Measurements from ENCODE around the gene OBP2A. TPM values are rescaled to one million over a fixed set of nuclear protein-coding genes. Genes with fewer than 3 reads are reported as not detected.

OBP2A gene
- total RNA-seq, 1 donor from 2014 or later = not detected

GRCh38 chr9:135586601-135587109 lies 40.7 kb downstream of the OBP2A start:
- Histone ChIP-seq H3K4me1 (ENCODE audit: insufficient read depth, low read length) (no peaks in the 10 kb centered on the region), H3K27me3 (ENCODE audit: insufficient read depth, low read length) (no peaks in the 10 kb centered on the region), H3K4me2 (ENCODE audit: low read length) (no peak overlapping the region), H3K27ac (ENCODE audit: low read depth, low read length) (no peak overlapping the region), H3K4me3 (ENCODE audit: insufficient read depth, low read depth, low read length) (no peak overlapping the region), H3K36me3 (ENCODE audit: insufficient read depth, low read length) (no peaks in the 10 kb centered on the region), H4K20me1 (ENCODE audit: insufficient read depth, low read length) (no peaks in the 10 kb centered on the region), H3K79me2 (ENCODE audit: insufficient read depth, low read length) (no peaks in the 10 kb centered on the region), H3K9ac (ENCODE audit: low read length) (no peak overlapping the region), H2AFZ (ENCODE audit: low read depth, low read length) (no peak overlapping the region), H3K9me3 (ENCODE audit: insufficient read depth, low read depth, low read length) (peaks cover 3% of the 10 kb centered on the region)
- Mint-ChIP-seq H3K4me1 (ENCODE audit: low read depth, unreplicated experiment) (no peaks in the 10 kb centered on the region), H3K36me3 (ENCODE audit: low read depth, unreplicated experiment) (no peaks in the 10 kb centered on the region), H3K9me3 (ENCODE audit: unreplicated experiment) (peaks cover 8% of the 10 kb centered on the region), H3K27ac (ENCODE audit: unreplicated experiment) (no peak overlapping the region), H3K4me3 (ENCODE audit: unreplicated experiment) (no peak overlapping the region), H3K27me3 (ENCODE audit: low read depth, unreplicated experiment) (peaks cover 43% of the 10 kb centered on the region)
- TF ChIP-seq EZH2 (IDR thresholded peaks at IDR 0.05; ENCODE audit: insufficient read depth, low read length) = no peak
- no peak for TF ChIP-seq CTCF (IDR thresholded peaks at IDR 0.05; ENCODE audit: insufficient read depth, low read depth, low read length)
- FAIRE-seq (no peak), DNase-seq (ENCODE audit: low read depth) (no peak)

- no peaks in the 10 kb centered on the region for H3K79me2 ChIP-seq (ENCODE audit: insufficient read depth, low read length)
- no peak overlapping the region for H3K4me2 ChIP-seq (ENCODE audit: low read length)
- H3K4me3 ChIP-seq (ENCODE audit: insufficient read depth, low read depth, low read length) = no peak overlapping the region
- no peak for FAIRE-seq
- Mint-ChIP-seq H3K4me3 (ENCODE audit: unreplicated experiment) (no peak overlapping the region), H3K27ac (ENCODE audit: unreplicated experiment) (no peak overlapping the region), H3K36me3 (ENCODE audit: low read depth, unreplicated experiment) (no peaks in the 10 kb centered on the region), H3K27me3 (ENCODE audit: low read depth, unreplicated experiment) (peaks cover 33% of the 10 kb centered on the region), H3K4me1 (ENCODE audit: low read depth, unreplicated experiment) (no peaks in the 10 kb centered on the region), H3K9me3 (ENCODE audit: unreplicated experiment) (peaks cover 2% of the 10 kb centered on the region)
- DNase-seq (ENCODE audit: low read depth) = no peak
- no peak overlapping the region for H2AFZ ChIP-seq (ENCODE audit: low read depth, low read length)
- no peaks in the 10 kb centered on the region for H3K27me3 ChIP-seq (ENCODE audit: insufficient read depth, low read length)
- H4K20me1 ChIP-seq (ENCODE audit: insufficient read depth, low read length) = no peaks in the 10 kb centered on the region
- no peak for TF ChIP-seq CTCF (IDR thresholded peaks at IDR 0.05; ENCODE audit: insufficient read depth, low read depth, low read length)
- TF ChIP-seq EZH2 (IDR thresholded peaks at IDR 0.05; ENCODE audit: insufficient read depth, low read length) = no peak
- no peaks in the 10 kb centered on the region for H3K36me3 ChIP-seq (ENCODE audit: insufficient read depth, low read length)
- H3K27ac ChIP-seq (ENCODE audit: low read depth, low read length) = no peak overlapping the region
- no peak overlapping the region for H3K9ac ChIP-seq (ENCODE audit: low read length)
- no peaks in the 10 kb centered on the region for H3K9me3 ChIP-seq (ENCODE audit: insufficient read depth, low read depth, low read length)
- no peaks in the 10 kb centered on the region for H3K4me1 ChIP-seq (ENCODE audit: insufficient read depth, low read length)
These were observed 41.7 kb downstream of the OBP2A start for GRCh38 chr9:135587658-135588057.

- DNase-seq (ENCODE audit: low read depth) = no peak
- peaks cover 2% of the 10 kb centered on the region for H3K9me3 Mint-ChIP-seq (ENCODE audit: unreplicated experiment)
These were observed 42.4 kb downstream of the OBP2A start for GRCh38 chr9:135588371-135588770.

More at GRCh38 chr9:135588371-135588770, 42.4 kb downstream of the OBP2A start:
- no peaks in the 10 kb centered on the region for H3K79me2 ChIP-seq (ENCODE audit: insufficient read depth, low read length)
- no peak overlapping the region for H3K4me3 ChIP-seq (ENCODE audit: insufficient read depth, low read depth, low read length)
- H3K4me1 ChIP-seq (ENCODE audit: insufficient read depth, low read length) = no peaks in the 10 kb centered on the region
- FAIRE-seq = no peak
- H3K27me3 Mint-ChIP-seq (ENCODE audit: low read depth, unreplicated experiment) = peaks cover 27% of the 10 kb centered on the region
- no peaks in the 10 kb centered on the region for H3K4me1 Mint-ChIP-seq (ENCODE audit: low read depth, unreplicated experiment)
- no peak overlapping the region for H3K27ac Mint-ChIP-seq (ENCODE audit: unreplicated experiment)
- H3K9me3 ChIP-seq (ENCODE audit: insufficient read depth, low read depth, low read length) = no peaks in the 10 kb centered on the region
- no peaks in the 10 kb centered on the region for H3K36me3 Mint-ChIP-seq (ENCODE audit: low read depth, unreplicated experiment)
- no peak for TF ChIP-seq EZH2 (IDR thresholded peaks at IDR 0.05; ENCODE audit: insufficient read depth, low read length)
- no peak for TF ChIP-seq CTCF (IDR thresholded peaks at IDR 0.05; ENCODE audit: insufficient read depth, low read depth, low read length)
- no peak overlapping the region for H3K4me2 ChIP-seq (ENCODE audit: low read length)
- H3K27me3 ChIP-seq (ENCODE audit: insufficient read depth, low read length) = no peaks in the 10 kb centered on the region
- H2AFZ ChIP-seq (ENCODE audit: low read depth, low read length) = no peak overlapping the region
- no peak overlapping the region for H3K27ac ChIP-seq (ENCODE audit: low read depth, low read length)
- H3K4me3 Mint-ChIP-seq (ENCODE audit: unreplicated experiment) = no peak overlapping the region
- no peaks in the 10 kb centered on the region for H3K36me3 ChIP-seq (ENCODE audit: insufficient read depth, low read length)
- no peak overlapping the region for H3K9ac ChIP-seq (ENCODE audit: low read length)
- H4K20me1 ChIP-seq (ENCODE audit: insufficient read depth, low read length) = no peaks in the 10 kb centered on the region
